ENCODE data around the gene RNF144A. TPM values are rescaled to one million over a fixed set of nuclear protein-coding genes. Genes with fewer than 3 reads are reported as not detected.

The RNF144A gene
- total RNA-seq, 1 experiment from 2014 or later, result 13.6 TPM

DNA sequence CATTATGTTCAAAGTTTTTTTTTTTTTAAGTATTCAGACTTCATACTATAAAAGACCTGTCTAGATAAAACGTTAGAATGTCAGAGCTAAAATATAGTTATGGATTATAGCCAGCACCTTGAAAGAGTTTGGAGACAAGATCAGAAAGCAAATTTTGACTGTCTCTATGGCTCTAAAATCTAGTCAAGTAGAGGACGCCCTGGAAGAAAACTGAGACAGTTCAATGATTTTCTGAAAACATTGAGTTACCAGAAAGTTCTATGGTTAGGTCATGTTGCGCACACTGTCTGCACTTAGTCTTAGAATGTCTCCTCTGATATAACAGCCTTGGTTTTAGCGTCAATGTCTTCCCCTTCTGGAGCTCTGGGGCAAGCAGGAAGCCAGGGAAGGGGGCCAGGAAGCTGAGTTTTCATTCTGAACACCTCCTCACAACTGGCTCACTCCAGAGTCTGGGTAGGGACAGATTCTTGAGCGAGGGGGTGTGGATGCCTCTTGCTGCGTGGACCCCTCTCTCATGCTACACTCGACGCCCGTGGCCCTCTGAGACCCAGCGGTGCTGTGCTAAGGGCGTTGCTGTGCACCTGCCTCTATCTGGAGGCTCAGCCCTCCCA, 99.5 kb downstream of the RNF144A start:
- H3K36me3 ChIP-seq (replicated peaks; ENCODE audit: control insufficient read depth, insufficient read depth, low read length), result no peaks in the 10 kb centered on the region
- no peak overlapping the region for H3K4me3 ChIP-seq (ENCODE audit: insufficient read depth, low read depth, low read length)
- H3K27me3 ChIP-seq (ENCODE audit: control insufficient read depth, insufficient read depth, low read length), result no peaks in the 10 kb centered on the region
- no peak for DNase-seq

DNA sequence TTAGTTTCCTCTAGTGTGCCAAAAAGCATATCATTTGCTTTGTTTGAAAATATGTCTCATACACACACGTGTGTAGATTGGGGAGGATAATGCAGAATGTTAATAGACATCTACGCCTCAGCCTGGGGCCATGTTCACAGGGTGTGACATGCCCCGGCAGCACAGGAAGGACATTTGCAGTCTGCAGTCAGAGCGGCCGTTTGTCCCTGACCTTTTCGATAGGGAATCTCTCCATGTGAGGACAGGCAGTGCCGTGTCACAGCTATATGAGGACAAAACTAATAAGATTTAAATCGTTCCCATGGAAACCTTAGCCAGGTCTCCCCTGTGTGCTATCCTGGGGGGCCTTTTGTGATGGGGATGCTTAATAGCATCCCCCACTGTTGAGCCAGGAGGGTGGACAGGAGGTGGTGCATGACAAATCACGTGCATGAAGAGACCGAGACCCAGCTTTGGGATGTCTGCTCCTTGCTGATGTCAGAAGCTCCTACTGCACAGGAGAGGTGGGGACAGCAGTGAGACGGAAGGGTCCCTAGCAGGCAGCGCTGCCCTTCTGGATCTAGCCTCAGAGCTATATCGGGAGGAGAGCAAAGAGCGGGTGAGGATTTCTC, 100.6 kb downstream of the RNF144A start:
- Histone ChIP-seq H3K4me3 (ENCODE audit: insufficient read depth, low read depth, low read length) (no peak overlapping the region), H3K27me3 (ENCODE audit: control insufficient read depth, insufficient read depth, low read length) (no peaks in the 10 kb centered on the region), H3K36me3 (replicated peaks; ENCODE audit: control insufficient read depth, insufficient read depth, low read length) (no peaks in the 10 kb centered on the region)
- peak; percentile 52 for DNase-seq

DNA sequence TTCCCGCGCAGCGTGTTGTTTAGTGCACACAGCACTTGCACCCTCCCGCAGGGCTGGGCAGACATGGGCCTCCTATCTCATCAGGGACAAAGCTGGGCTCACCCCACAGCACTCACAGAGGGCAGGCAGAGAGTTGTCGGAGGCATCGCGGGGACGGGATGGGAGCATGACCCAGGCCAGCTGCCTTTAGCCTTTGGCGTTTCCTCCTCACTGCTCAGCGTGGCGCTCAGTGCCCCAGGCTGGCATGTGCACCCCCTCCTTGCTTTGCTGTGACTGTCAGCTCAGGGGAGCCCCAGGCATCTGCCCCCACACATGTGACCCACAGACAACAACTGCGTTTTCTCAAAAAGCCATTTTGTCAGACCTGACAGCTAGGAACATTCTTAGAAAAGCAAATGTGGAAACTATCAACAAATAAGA, 101.1 kb downstream of the RNF144A start:
- H3K36me3 ChIP-seq (replicated peaks; ENCODE audit: control insufficient read depth, insufficient read depth, low read length), result no peaks in the 10 kb centered on the region
- H3K27me3 ChIP-seq (ENCODE audit: control insufficient read depth, insufficient read depth, low read length), result no peaks in the 10 kb centered on the region
- no peak overlapping the region for H3K4me3 ChIP-seq (ENCODE audit: insufficient read depth, low read depth, low read length)
- peak; percentile 50 for DNase-seq

DNA sequence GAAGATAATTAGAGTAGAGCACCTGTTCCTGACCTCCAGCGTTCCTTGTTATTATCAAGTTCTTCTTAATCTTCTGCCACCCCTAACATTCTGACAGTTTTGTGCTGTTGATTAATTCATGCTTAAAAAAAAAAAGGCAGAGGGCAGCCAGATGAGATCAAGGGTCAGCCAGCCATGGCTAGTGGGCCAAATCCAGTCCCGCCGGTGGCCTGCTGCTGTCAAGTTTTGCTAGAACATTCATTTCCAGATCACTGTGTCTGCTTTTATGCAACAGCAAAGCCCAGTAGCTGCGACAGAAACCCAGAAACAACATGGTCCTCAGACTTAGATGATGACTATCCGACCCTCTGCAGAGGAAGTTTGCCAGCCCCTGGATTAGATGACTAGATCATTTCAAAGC, 101.6 kb downstream of the RNF144A start:
- no peaks in the 10 kb centered on the region for H3K36me3 ChIP-seq (replicated peaks; ENCODE audit: control insufficient read depth, insufficient read depth, low read length)
- no peak for DNase-seq
- H3K4me3 ChIP-seq (ENCODE audit: insufficient read depth, low read depth, low read length), result no peak overlapping the region
- H3K27me3 ChIP-seq (ENCODE audit: control insufficient read depth, insufficient read depth, low read length), result no peaks in the 10 kb centered on the region

DNA sequence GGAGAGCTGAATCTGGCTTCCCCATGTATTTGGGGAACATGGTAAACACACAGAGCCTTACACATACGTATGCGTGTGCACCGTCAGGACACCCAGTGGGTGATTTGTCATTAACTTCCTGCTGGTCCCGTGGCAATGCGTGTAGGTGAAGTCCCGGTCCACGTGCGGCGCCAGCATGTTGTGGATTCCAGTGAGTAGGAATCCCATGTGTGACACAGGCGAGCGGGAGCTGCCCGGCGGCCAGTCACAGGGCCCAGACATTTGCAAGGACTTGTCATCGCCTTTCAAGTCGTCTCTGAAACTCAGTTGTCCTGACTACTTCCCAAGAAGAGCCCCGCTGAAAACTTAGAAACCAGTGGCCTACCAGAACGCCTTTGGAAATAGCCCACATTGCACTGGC, 102.0 kb downstream of the RNF144A start:
- no peaks in the 10 kb centered on the region for H3K27me3 ChIP-seq (ENCODE audit: control insufficient read depth, insufficient read depth, low read length)
- H3K4me3 ChIP-seq (ENCODE audit: insufficient read depth, low read depth, low read length), result no peak overlapping the region
- no peaks in the 10 kb centered on the region for H3K36me3 ChIP-seq (replicated peaks; ENCODE audit: control insufficient read depth, insufficient read depth, low read length)
- DNase-seq, result no peak

DNA sequence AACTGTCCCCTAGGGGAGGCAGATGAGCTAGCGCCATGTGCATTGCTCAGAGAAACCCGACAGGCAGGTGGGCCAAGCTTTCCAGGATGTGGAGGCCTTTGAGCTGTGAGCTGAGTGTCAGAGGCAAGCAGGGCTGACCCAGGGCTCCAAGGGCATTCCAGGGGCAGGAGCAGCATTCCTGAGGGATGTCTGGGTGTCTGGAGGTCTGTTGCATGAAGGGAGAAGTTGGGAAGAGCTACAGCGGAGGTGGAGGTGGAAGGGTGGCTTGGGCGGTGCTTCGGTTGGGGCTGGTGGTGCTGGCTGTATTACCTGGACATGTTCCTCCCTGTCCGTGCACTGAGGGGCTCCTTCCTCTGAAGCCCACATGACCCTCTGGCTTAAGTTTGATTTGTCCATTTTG, 102.8 kb downstream of the RNF144A start:
- no peaks in the 10 kb centered on the region for H3K27me3 ChIP-seq (ENCODE audit: control insufficient read depth, insufficient read depth, low read length)
- DNase-seq, result no peak
- no peaks in the 10 kb centered on the region for H3K36me3 ChIP-seq (replicated peaks; ENCODE audit: control insufficient read depth, insufficient read depth, low read length)

DNA sequence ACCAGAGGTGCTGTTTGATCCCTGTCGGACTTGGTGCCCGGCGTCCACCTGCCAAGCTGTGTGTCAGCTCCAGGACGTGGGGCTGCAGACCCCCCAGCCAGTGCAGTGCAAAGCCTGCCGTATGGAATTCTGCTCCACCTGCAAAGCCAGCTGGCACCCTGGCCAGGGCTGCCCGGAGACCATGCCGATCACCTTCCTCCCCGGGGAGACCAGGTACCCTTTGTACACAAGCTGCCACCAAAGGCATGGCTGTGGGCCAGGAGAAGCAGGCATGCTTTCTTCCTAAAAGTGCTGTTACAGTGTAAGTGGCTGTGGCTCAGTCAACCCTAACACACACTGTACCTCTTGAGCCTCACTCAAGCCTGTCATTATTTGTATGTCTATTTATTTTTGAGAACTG, 103.3 kb downstream of the RNF144A start:
- DNase-seq, result no peak
- no peaks in the 10 kb centered on the region for H3K36me3 ChIP-seq (replicated peaks; ENCODE audit: control insufficient read depth, insufficient read depth, low read length)
- H3K27me3 ChIP-seq (ENCODE audit: control insufficient read depth, insufficient read depth, low read length), result no peaks in the 10 kb centered on the region
- H3K4me3 ChIP-seq (ENCODE audit: insufficient read depth, low read depth, low read length), result no peak overlapping the region

More for the DNA sequence above, 102.8 kb downstream of the RNF144A start:
- no peak overlapping the region for H3K4me3 ChIP-seq (ENCODE audit: insufficient read depth, low read depth, low read length)

DNA sequence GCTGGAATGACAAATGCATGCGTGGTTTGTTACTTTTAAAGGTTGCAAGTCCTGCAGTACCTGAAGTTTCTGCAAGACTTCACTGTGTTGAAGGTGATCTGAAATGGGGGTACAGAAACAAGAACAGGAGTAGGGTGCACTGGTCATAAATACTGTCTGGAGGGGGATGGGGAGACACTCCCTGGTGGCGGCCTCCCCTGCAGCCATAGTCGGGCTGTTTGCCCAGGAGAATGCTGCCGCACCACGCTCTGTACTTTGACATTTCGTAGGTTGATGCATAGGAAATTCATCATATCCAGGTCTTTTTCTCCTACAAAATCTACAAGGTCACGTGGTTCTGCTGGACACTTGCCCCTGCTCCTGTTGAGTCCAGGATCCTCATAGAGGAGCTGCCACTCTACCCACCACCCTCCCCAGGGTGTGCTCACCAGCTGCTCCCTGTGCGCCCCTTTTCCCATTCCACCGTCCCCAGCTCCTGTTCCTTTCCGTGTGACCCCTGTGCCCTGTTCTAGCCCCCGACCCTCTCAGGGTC, 103.8 kb downstream of the RNF144A start:
- no peak for DNase-seq
- Histone ChIP-seq H3K36me3 (replicated peaks; ENCODE audit: control insufficient read depth, insufficient read depth, low read length) (no peaks in the 10 kb centered on the region), H3K4me3 (ENCODE audit: insufficient read depth, low read depth, low read length) (no peak overlapping the region), H3K27me3 (ENCODE audit: control insufficient read depth, insufficient read depth, low read length) (no peaks in the 10 kb centered on the region)

DNA sequence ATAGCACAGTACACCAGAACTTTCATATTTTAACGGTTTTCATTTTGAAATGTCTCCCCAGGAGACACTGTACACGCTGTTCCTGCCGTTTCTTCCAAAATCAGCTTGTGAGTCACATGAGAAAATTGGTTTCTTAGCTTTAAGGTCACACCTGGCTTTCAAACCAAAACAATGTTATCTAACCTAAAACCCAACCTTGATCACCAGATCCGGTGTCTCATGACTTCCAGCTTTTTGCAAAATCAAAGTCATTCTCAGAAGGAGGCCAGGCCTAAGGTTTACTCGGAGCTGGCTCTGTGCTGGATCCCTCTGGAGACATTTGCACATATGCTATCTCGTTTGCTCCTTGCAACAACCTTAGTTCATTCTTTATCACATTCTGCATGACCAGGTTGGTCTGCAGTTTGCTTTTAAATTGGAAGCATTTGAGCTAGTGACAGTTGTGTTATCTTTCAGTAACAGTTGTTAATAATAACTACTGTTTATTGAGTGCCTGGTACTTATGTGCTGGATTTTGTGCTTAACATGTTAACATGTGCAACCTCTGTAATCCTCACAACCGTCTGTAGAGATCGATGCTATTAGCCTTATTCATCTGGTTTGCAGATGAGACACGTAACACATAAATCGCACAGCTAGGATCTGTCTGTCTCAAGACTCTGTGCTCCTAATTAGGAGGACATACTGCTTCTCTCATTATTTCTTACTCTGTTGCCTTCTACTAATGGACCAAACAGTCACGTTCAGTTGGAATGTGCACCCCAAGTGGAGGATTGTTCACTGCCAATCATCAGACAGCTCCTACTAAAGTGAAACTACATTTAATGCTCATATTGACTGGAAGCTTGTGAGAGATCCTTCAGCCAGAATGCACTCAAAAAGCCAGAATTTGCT, 105.5 kb downstream of the RNF144A start:
- no peaks in the 10 kb centered on the region for H3K27me3 ChIP-seq (ENCODE audit: control insufficient read depth, insufficient read depth, low read length)
- DNase-seq, result no peak
- H3K36me3 ChIP-seq (replicated peaks; ENCODE audit: control insufficient read depth, insufficient read depth, low read length), result no peaks in the 10 kb centered on the region

DNA sequence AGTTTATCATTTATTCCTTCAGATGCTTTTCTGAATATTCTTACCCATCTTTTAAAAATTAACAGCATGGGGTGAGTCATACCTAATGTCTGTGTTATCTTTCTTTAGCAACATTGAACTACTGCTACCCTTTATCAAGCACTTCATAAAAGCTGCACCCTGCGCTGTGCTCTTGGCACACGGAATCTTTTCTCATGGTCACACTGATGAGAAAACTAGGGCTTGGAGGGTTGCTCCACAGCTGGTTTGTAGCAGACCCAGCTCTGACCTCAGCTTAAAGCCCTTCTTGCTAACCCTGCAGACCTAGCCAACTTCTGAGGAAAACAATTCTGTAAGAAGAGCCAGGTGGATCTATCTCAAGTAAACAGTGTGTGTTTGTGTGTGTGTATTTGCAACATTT, 106.3 kb downstream of the RNF144A start:
- H3K27me3 ChIP-seq (ENCODE audit: control insufficient read depth, insufficient read depth, low read length), result no peaks in the 10 kb centered on the region
- H3K36me3 ChIP-seq (replicated peaks; ENCODE audit: control insufficient read depth, insufficient read depth, low read length), result no peaks in the 10 kb centered on the region
- no peak overlapping the region for H3K4me3 ChIP-seq (ENCODE audit: insufficient read depth, low read depth, low read length)
- DNase-seq, result no peak

More for the DNA sequence above, 105.5 kb downstream of the RNF144A start:
- no peak overlapping the region for H3K4me3 ChIP-seq (ENCODE audit: insufficient read depth, low read depth, low read length)

DNA sequence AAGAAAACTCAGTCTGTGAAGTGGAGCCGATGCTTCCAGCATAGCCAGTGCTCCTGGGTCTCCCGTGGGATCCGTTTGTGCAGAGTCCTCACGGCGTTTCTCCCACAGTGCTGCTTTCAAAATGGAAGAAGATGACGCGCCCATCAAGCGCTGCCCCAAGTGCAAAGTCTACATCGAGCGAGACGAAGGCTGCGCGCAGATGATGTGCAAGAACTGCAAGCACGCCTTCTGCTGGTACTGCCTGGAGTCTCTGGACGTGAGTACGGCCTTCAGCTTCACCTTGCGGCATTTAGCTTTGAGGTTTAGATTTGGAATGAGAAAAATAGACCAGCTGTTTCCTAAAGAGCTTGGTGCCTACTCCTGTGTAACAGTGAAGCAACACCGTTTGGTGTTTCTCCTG, 107.0 kb downstream of the RNF144A start:
- DNase-seq, result no peak
- H3K27me3 ChIP-seq (ENCODE audit: control insufficient read depth, insufficient read depth, low read length), result no peaks in the 10 kb centered on the region
- no peak overlapping the region for H3K4me3 ChIP-seq (ENCODE audit: insufficient read depth, low read depth, low read length)
- no peaks in the 10 kb centered on the region for H3K36me3 ChIP-seq (replicated peaks; ENCODE audit: control insufficient read depth, insufficient read depth, low read length)

DNA sequence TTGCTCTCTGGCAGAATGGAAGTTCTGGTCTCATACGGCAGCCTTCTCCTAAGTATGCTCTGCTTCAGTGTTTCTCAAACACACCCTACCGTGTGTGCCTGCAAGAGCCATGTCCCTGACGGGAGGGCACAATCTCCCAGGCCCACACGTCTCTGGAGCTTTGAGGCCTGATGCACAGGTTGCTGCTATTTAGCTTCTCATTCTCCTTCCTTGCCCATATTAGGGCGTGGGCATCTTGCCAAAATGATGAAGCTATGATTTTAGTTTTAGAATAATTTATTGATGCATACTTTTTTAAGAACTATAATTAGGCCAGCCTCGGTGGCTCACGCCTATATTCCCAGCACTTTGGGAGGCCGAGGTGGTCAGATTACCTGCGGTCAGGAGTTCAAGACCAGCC, 107.9 kb downstream of the RNF144A start:
- no peak for DNase-seq
- no peaks in the 10 kb centered on the region for H3K27me3 ChIP-seq (ENCODE audit: control insufficient read depth, insufficient read depth, low read length)
- no peaks in the 10 kb centered on the region for H3K36me3 ChIP-seq (replicated peaks; ENCODE audit: control insufficient read depth, insufficient read depth, low read length)
- H3K4me3 ChIP-seq (ENCODE audit: insufficient read depth, low read depth, low read length), result no peak overlapping the region

DNA sequence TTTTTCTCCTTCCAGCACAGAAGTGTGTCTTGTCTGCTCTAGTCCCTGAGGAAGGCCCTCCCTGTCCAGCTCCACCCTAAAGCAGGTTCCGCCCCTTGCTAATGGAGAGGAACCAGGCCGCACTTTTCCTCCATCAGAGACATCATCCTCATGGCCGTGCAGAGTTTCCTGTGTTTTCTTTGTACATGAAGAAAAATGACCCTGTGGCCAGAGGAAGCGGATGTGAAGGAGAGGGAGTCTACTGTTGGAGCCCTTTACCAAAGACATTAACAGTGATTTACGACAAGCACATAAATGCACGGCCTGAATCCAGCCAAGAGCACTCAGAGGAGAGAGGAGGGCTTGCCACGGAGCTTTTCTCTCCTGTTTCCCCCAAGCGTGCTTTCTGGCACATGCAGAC, 109.5 kb downstream of the RNF144A start:
- DNase-seq, result no peak
- Histone ChIP-seq H3K36me3 (replicated peaks; ENCODE audit: control insufficient read depth, insufficient read depth, low read length) (no peaks in the 10 kb centered on the region), H3K4me3 (ENCODE audit: insufficient read depth, low read depth, low read length) (no peak overlapping the region), H3K27me3 (ENCODE audit: control insufficient read depth, insufficient read depth, low read length) (no peaks in the 10 kb centered on the region)

DNA sequence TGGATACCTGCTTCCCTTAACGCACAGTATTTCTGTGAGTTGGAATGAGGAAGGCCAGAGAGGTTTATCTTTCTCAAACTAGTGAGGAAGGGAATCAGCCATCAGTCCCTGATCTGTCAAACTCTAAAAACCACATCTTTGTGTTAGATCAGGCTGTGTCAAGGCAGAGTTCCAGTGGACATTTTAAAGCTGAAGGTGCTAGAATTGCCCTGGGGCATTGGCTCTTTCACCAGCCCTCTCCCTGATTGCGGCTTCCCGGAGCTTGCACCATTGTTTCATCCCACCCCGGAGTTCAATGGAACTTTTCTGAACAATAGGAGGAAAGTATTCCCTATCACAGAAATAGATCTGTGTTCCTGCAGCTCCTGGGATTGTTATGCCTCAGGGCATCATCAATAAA, 110.2 kb downstream of the RNF144A start:
- H3K4me3 ChIP-seq (ENCODE audit: insufficient read depth, low read depth, low read length), result no peak overlapping the region
- no peaks in the 10 kb centered on the region for H3K27me3 ChIP-seq (ENCODE audit: control insufficient read depth, insufficient read depth, low read length)
- no peaks in the 10 kb centered on the region for H3K36me3 ChIP-seq (replicated peaks; ENCODE audit: control insufficient read depth, insufficient read depth, low read length)
- no peak for DNase-seq
